Epithelial cell of esophagus (primary cell): ENCODE data around the gene CCDC154.
"Not testable (repeated sequence)": the region's sequence is repeated elsewhere in the genome, so short reads cannot be mapped to it uniquely, and the experiment has no call there.

Experiments used
- DNase-seq: peaks from one replicate; pipeline ENCODE4 v3.0.0; 2010; ENCODE audit warnings: low read depth
- H3K4me3 ChIP-seq: 2 replicates; pipeline ENCODE4 v1.5.1; 2011; ENCODE audit warnings: mild to moderate bottlenecking, low read length, control low read depth
- TF ChIP-seq, protein P1 (sequence below): IDR thresholded peaks from 2 replicates; pipeline ENCODE4 v1.5.1; 2011; ENCODE audit warnings: low read depth, mild to moderate bottlenecking, low read length, control low read depth, inconsistent platforms; ENCODE audit not compliant: insufficient read depth; ENCODE audit errors: missing control alignments

CCDC154 gene

DNA sequence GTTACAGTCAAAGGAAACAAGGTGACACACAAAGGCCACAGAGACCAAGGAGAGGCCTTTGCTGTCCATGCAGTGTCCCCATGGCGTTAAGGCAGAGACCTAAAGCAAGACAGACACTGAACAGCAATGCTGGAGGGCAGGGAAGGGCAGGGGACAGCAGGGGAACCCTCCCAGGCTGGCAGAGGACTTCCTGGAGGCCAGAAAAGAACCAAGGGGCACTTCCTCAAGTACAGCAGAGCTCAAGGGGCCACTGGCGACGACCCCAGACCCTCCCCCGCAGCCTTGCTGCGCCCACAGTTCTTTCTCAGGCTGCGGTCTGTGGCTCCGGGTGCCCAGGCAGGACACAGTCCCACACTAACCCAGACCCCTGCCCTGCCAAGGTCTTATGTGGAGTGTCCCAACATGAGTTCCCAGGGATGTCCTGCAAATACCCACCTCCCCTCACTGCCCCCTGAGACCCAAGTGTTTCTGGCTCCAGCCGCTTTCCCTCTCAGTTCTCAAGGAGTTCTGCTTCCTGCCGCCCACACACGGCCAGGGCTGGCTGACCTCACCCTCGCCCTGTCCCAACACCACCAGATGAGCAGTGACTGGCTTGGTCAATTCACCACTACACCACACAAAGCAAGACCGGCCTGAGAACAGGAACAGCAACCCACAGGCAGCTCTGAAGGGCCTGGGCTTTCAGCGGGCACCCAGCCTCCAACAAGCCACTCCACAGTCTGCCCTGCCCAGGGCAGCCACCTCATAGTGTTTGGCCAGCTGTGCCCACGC is 26.3 kb upstream of the CCDC154 start:
- TF ChIP-seq, protein P1, sequence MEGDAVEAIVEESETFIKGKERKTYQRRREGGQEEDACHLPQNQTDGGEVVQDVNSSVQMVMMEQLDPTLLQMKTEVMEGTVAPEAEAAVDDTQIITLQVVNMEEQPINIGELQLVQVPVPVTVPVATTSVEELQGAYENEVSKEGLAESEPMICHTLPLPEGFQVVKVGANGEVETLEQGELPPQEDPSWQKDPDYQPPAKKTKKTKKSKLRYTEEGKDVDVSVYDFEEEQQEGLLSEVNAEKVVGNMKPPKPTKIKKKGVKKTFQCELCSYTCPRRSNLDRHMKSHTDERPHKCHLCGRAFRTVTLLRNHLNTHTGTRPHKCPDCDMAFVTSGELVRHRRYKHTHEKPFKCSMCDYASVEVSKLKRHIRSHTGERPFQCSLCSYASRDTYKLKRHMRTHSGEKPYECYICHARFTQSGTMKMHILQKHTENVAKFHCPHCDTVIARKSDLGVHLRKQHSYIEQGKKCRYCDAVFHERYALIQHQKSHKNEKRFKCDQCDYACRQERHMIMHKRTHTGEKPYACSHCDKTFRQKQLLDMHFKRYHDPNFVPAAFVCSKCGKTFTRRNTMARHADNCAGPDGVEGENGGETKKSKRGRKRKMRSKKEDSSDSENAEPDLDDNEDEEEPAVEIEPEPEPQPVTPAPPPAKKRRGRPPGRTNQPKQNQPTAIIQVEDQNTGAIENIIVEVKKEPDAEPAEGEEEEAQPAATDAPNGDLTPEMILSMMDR: no peak
- no peak for DNase-seq
- H3K4me3 ChIP-seq: no peak overlapping the region

DNA sequence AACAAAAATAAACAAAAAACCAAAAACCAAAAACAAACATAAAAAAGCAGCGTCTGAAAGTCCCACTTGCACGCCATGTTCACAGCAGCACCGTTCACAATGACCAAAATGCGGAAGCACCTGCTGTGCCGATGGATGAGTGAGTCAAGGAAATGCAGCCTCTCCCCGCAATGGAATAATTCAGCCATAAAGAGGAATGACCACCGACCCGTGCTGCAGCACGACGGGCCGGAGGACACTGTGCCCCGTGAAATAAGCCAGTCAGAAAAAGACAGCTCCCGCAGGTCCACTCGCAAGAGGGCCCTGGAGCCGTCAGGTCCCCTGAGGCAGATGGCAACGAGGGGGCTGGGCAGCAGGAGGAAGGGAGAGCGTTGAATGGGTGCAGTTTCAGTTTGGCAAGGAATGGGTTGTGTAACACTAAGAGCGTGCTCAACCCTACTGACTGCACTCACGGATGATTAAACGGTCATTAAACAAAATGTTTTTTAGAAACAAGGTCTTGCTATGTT is 25.4 kb upstream of the CCDC154 start:
- H3K4me3 ChIP-seq: no peak overlapping the region
- TF ChIP-seq, protein P1: no peak
- no peak for DNase-seq

DNA sequence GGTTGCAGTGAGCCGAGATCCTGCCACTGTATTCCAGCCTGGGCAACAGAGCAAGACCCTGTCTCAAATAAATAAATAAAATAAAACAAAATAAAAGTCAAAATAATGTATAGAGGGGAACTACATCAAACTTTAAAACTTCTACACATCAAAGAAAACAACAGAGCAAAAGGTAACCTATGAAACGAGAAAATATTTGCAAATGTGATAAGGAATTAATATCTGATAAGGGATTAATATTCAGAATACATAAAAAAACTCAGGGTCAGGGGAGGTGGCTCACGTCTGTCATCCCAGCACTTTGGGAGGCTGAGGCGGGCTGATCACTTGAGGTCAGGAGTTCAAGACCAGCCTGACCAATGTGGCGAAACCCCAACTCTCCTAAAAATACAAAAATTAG is 24.8 kb upstream of the CCDC154 start:
- H3K4me3 ChIP-seq, DNase-seq: not testable (repeated sequence)

DNA sequence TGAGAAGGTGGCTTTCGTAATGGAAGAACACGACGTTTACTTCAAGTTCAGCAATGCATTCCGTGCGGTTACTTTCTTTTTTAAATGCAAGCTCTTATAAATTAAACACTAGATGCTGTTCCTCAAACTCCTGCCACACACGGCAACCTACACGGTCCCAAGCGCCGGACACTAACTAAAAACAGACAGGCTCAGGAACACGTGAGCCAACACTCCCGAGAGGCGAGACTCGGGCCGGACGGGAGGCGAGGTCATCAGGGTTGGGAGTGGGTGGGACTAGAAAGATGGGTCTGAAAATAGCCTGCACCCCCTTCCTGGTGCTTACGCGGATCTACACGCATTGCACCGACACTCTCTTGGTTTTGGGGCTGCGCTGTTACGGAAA is 24.1 kb upstream of the CCDC154 start:
- TF ChIP-seq, protein P1: no peak
- no peak for DNase-seq
- no peak overlapping the region for H3K4me3 ChIP-seq

DNA sequence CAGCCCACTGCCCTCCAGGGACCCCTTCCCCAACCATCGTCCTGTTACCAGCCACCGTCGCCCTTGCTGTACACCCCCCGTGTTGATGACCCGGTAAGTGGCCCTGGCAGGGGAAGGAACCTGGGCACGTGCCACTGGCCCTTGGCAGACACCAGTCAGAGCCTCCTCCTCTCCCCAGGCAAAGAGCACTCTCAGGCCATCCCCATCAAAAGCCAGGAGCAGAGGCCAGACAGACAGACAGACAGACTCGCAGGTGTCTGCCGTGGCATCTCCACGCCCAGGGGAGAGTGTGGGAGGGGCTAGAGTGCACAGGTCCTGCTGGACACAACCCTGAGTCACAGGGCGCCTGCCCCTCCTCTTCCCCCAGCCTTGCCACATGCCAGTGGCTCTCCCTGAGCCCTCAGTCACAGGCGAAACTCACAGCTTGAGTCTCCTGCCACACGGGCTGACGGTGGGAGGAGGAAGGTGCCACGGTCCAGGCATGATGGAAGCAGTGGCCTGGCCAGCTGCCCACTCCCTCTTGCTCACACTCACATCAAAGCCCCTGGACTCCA is 22.7 kb upstream of the CCDC154 start:
- TF ChIP-seq, protein P1: no peak
- no peak overlapping the region for H3K4me3 ChIP-seq
- no peak for DNase-seq

DNA sequence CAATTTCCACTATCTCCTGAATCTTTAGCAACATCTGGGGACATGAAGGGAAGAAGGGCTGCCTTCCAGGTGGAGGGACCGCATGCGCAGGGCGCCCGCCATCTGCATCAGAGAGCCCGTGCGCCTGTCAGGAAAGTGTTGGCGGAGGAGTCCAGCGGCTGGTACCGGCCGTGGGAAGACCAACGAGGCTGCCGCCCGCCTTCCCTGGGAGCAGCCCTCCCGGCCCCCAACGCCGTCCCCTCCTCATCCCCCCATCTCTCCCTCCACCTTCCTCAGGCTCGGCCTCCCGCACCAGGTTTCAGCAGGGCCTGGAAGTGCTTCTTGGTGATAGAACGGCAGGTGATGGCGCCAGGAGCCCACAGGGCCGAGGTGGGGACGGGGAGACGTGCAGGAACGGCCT is 21.7 kb upstream of the CCDC154 start:
- H3K4me3 ChIP-seq: no peak overlapping the region

DNA sequence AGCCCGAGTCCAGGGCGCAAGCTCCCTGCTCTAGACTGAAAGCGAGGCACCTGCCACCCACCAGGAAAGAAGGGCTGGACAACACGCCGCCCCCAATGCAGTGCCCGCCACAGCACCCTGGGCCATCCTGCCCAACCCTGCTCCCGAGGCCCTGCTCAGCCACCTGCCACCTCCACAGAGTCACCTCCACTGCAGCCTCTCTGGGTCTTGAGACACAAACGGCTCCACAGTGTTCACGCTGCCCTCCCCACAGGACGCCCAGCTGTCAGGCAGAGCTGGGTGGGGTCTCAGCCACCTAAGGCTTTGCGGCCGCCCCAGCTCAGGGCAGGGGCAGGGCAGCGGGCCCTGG is 21.2 kb upstream of the CCDC154 start:
- H3K4me3 ChIP-seq: no peak overlapping the region
- DNase-seq: no peak
- TF ChIP-seq, protein P1: no peak

More for the DNA sequence above, 21.7 kb upstream of the CCDC154 start:
- DNase-seq: no peak
- TF ChIP-seq, protein P1: no peak
